AG10803 (cell line): ENCODE data around the gene DRD4.
"Not testable (repeated sequence)": the region's sequence is repeated elsewhere in the genome, so short reads cannot be mapped to it uniquely, and the experiment has no call there.

Source experiments
- DNase-seq: peaks from one replicate; pipeline ENCODE4 v3.0.0; 2010; ENCODE audit warnings: low read depth
- H3K4me3 ChIP-seq: 2 replicates; pipeline ENCODE4 v1.5.1; 2011; ENCODE audit warnings: mild to moderate bottlenecking, low read length, control low read depth
- CTCF ChIP-seq: conservative IDR thresholded peaks from 2 replicates; pipeline ENCODE4 v1.5.1; 2011; ENCODE audit warnings: mild to moderate bottlenecking, low read length, control low read depth, inconsistent platforms

Gene DRD4

GRCh38 chr11:686451-687243 is 49.6 kb downstream of the DRD4 start:
- no peak overlapping the region for H3K4me3 ChIP-seq
- DNase-seq, result no peak
- no peak for TF ChIP-seq CTCF

DNA sequence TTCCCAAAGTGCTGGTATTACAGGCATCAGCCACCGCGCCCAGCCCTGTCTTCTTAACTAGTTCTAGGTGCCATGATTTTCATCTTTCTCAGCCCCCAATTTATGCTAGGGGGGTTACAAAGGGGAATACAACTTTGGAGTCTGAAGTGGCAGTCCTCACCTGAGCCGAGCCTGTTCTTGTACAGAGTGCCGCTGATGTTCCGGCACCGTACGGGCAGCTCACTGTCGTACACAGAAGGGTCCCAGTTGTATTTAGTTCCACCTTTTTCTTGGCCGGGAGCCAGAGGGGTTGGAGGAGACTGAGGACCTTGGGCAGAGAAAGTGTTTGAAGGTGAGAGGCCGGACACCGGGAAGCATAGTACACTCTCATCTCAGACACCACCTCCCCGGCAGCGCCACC is 50.7 kb downstream of the DRD4 start:
- H3K4me3 ChIP-seq, result no peak overlapping the region
- DNase-seq, result no peak
- TF ChIP-seq CTCF, result no peak

DNA sequence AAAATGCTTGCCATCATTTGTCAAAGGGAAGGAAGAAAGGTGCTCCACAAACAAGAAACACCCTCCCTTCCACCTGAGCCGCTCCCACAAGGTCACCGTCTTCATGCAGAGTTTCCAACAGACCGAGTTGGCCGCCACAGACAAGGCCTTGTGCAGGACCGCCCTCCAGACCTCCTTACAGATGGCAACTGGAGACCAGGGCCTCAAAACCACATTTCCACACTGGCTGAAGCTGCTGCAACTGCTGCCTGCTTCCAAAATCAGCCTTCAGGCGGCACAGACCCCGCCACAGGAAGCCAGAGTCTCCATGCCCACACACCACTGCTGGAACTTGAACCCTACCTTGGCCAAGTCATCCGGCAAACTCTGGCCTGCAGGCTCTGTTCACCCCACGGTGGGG is 51.6 kb downstream of the DRD4 start:
- no peak for TF ChIP-seq CTCF
- H3K4me3 ChIP-seq, result no peak overlapping the region
- DNase-seq, result no peak

DNA sequence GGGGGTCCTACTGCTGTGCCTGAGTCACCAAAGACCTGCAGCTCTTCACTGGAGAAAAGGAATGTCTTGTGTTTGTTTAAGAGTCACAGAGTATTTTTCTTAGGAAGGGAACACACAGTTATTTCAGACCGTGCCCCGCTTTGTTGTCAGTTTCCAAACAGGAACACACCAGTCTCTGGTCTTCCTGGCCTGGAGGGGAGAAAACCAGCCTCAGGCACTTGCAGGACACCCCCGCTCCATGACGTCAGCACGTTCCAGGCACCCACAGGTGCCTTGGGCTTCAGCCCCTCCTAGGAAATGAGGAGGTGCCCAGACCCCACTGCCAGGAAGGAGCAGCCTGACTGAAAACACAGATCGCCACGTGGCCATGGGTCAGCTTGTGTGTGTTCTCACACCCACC is 52.6 kb downstream of the DRD4 start:
- H3K4me3 ChIP-seq, result no peak overlapping the region
- no peak for TF ChIP-seq CTCF
- no peak for DNase-seq

GRCh38 chr11:690244-690643 is 53.2 kb downstream of the DRD4 start:
- H3K4me3 ChIP-seq, DNase-seq: not testable (repeated sequence)
